ENCODE measurements around the gene CD3D. TPM values are rescaled to one million over a fixed set of nuclear protein-coding genes. Genes with fewer than 3 reads are reported as not detected.

CD3D gene
- total RNA-seq, 1 experiment from 2014 or later: 0.33 TPM

DNA sequence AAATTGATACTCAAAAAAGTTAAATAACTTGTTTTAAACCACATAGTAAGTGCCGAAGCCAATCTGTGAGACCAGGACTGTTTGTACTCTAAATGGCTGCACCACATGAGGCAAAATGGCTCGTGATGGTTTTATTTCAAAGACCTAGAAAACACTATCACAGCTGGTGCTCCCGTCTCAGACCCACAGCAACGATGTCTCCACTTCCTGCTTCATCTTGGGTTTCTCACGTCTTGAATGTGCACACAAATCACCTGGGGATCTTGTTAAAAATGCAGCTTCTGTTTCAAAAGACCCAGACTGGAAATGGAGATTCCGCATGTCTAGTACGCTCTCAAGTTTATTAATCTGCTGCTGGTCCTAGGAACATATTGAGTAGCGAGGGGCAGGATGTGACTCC, 36.8 kb downstream of the CD3D start (continued):
- no peak for TF ChIP-seq OVOL2 (CRISPR knock-in tag; IDR thresholded peaks at IDR 0.05; ENCODE audit: borderline replicate concordance)
- TF ChIP-seq, protein P1, sequence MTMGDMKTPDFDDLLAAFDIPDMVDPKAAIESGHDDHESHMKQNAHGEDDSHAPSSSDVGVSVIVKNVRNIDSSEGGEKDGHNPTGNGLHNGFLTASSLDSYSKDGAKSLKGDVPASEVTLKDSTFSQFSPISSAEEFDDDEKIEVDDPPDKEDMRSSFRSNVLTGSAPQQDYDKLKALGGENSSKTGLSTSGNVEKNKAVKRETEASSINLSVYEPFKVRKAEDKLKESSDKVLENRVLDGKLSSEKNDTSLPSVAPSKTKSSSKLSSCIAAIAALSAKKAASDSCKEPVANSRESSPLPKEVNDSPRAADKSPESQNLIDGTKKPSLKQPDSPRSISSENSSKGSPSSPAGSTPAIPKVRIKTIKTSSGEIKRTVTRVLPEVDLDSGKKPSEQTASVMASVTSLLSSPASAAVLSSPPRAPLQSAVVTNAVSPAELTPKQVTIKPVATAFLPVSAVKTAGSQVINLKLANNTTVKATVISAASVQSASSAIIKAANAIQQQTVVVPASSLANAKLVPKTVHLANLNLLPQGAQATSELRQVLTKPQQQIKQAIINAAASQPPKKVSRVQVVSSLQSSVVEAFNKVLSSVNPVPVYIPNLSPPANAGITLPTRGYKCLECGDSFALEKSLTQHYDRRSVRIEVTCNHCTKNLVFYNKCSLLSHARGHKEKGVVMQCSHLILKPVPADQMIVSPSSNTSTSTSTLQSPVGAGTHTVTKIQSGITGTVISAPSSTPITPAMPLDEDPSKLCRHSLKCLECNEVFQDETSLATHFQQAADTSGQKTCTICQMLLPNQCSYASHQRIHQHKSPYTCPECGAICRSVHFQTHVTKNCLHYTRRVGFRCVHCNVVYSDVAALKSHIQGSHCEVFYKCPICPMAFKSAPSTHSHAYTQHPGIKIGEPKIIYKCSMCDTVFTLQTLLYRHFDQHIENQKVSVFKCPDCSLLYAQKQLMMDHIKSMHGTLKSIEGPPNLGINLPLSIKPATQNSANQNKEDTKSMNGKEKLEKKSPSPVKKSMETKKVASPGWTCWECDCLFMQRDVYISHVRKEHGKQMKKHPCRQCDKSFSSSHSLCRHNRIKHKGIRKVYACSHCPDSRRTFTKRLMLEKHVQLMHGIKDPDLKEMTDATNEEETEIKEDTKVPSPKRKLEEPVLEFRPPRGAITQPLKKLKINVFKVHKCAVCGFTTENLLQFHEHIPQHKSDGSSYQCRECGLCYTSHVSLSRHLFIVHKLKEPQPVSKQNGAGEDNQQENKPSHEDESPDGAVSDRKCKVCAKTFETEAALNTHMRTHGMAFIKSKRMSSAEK (CRISPR knock-in tag; IDR thresholded peaks at IDR 0.05; ENCODE audit: borderline replicate concordance): no peak
- no peak for TF ChIP-seq TP53 (CRISPR knock-in tag; IDR thresholded peaks at IDR 0.05)
- no peak for TF ChIP-seq ZNF263 (CRISPR knock-in tag; IDR thresholded peaks at IDR 0.05; ENCODE audit: low read depth)
- TF ChIP-seq ATF2 (CRISPR knock-in tag; IDR thresholded peaks at IDR 0.05; ENCODE audit: borderline replicate concordance, low read depth): no peak

GRCh38 chr11:118304568-118305248, 37.8 kb downstream of the CD3D start, which contains the start of gene CD3E:
CD3E (plus strand) TSS chr11:118304730; CDS start chr11:118304953, 223 bp downstream.
- ATAC-seq: no peak
- ChIA-PET POLR2A (no interaction called here), CTCF (interaction anchor here (1.3 to 2.3 kb wide), 2 partner anchors 9 to 106 kb away, joined by 4 to 10 read pairs; no protein-coding TSS in a partner anchor)
- Mint-ChIP-seq H3K9me3 (no peaks in the 10 kb centered on the region), H3K27ac (no peak within 1 kb of the TSS), H3K27me3 (ENCODE audit: low read depth) (peaks cover 13% of the 10 kb centered on the region), H3K4me3 (no peak within 1 kb of the TSS), H3K36me3 (no peaks in the 10 kb centered on the region), H3K4me1 (peaks cover 5% of the 10 kb centered on the region)
- no peak for DNase-seq (ENCODE audit: low spot score)
- TF ChIP-seq CBFB (CRISPR knock-in tag; IDR thresholded peaks at IDR 0.05; ENCODE audit: low read depth): no peak
- no peak for TF ChIP-seq FOXP1 (CRISPR knock-in tag; IDR thresholded peaks at IDR 0.05; ENCODE audit: borderline replicate concordance)
- no peak for TF ChIP-seq NFYB (CRISPR knock-in tag; conservative IDR thresholded peaks at IDR 0.05; ENCODE audit: low read depth)
- no peak for TF ChIP-seq FOXJ3 (CRISPR knock-in tag; IDR thresholded peaks at IDR 0.05; ENCODE audit: borderline replicate concordance)
- TF ChIP-seq SMAD3 (CRISPR knock-in tag; IDR thresholded peaks at IDR 0.05; ENCODE audit: borderline replicate concordance): no peak

DNA sequence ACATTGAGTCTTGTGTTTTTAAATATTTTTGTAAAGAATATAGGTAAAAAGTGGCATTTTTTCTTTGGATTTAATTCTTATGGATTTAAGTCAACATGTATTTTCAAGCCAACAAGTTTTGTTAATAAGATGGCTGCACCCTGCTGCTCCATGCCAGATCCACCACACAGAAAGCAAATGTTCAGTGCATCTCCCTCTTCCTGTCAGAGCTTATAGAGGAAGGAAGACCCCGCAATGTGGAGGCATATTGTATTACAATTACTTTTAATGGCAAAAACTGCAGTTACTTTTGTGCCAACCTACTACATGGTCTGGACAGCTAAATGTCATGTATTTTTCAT, 38.3 kb downstream of the CD3D start:
- no peak overlapping the region for H3K27ac Mint-ChIP-seq
- peaks cover 15% of the 10 kb centered on the region for H3K27me3 Mint-ChIP-seq (ENCODE audit: low read depth)
- H3K4me3 Mint-ChIP-seq: no peak overlapping the region
- no peaks in the 10 kb centered on the region for H3K9me3 Mint-ChIP-seq
- H3K36me3 Mint-ChIP-seq: no peaks in the 10 kb centered on the region
- peaks cover 5% of the 10 kb centered on the region for H3K4me1 Mint-ChIP-seq
- ATAC-seq (no peak), DNase-seq (ENCODE audit: low spot score) (no peak)
- POLR2A ChIA-PET: no interaction called here
- CTCF ChIA-PET: interaction anchor here (2.3 kb wide), 1 partner anchor 9 kb away, joined by 10 read pairs; no protein-coding TSS in a partner anchor
- no peak for TF ChIP-seq NFE2L1 (CRISPR knock-in tag; IDR thresholded peaks at IDR 0.05)
- TF ChIP-seq SP1 (CRISPR knock-in tag; conservative IDR thresholded peaks at IDR 0.05): no peak
- TF ChIP-seq ZNF512 (CRISPR knock-in tag; IDR thresholded peaks at IDR 0.05; ENCODE audit: borderline replicate concordance): no peak
- no peak for TF ChIP-seq SMAD4 (CRISPR knock-in tag; IDR thresholded peaks at IDR 0.05)
- TF ChIP-seq, protein P2, sequence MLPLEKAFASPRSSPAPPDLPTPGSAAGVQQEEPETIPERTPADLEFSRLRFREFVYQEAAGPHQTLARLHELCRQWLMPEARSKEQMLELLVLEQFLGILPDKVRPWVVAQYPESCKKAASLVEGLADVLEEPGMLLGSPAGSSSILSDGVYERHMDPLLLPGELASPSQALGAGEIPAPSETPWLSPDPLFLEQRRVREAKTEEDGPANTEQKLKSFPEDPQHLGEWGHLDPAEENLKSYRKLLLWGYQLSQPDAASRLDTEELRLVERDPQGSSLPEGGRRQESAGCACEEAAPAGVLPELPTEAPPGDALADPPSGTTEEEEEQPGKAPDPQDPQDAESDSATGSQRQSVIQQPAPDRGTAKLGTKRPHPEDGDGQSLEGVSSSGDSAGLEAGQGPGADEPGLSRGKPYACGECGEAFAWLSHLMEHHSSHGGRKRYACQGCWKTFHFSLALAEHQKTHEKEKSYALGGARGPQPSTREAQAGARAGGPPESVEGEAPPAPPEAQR (CRISPR knock-in tag; IDR thresholded peaks at IDR 0.05): no peak
- TF ChIP-seq, protein P3, sequence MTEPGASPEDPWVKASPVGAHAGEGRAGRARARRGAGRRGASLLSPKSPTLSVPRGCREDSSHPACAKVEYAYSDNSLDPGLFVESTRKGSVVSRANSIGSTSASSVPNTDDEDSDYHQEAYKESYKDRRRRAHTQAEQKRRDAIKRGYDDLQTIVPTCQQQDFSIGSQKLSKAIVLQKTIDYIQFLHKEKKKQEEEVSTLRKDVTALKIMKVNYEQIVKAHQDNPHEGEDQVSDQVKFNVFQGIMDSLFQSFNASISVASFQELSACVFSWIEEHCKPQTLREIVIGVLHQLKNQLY (CRISPR knock-in tag; IDR thresholded peaks at IDR 0.05): no peak
- TF ChIP-seq JUN (CRISPR knock-in tag; IDR thresholded peaks at IDR 0.05): no peak
- no peak for TF ChIP-seq FOXP4 (CRISPR knock-in tag; IDR thresholded peaks at IDR 0.05)
- TF ChIP-seq TEAD4 (CRISPR knock-in tag; IDR thresholded peaks at IDR 0.05): no peak
- TF ChIP-seq CBFB (CRISPR knock-in tag; IDR thresholded peaks at IDR 0.05; ENCODE audit: low read depth): no peak
- TF ChIP-seq GRHL2 (CRISPR knock-in tag; IDR thresholded peaks at IDR 0.05; ENCODE audit: insufficient replicate concordance, severe bottlenecking): no peak
- no peak for TF ChIP-seq ESRRA (CRISPR knock-in tag; IDR thresholded peaks at IDR 0.05; ENCODE audit: borderline replicate concordance)
